ENCODE measurements around the gene MARK3.
"Not testable (repeated sequence)": the region's sequence is repeated elsewhere in the genome, so short reads cannot be mapped to it uniquely, and the experiment has no call there.

MARK3 gene

DNA sequence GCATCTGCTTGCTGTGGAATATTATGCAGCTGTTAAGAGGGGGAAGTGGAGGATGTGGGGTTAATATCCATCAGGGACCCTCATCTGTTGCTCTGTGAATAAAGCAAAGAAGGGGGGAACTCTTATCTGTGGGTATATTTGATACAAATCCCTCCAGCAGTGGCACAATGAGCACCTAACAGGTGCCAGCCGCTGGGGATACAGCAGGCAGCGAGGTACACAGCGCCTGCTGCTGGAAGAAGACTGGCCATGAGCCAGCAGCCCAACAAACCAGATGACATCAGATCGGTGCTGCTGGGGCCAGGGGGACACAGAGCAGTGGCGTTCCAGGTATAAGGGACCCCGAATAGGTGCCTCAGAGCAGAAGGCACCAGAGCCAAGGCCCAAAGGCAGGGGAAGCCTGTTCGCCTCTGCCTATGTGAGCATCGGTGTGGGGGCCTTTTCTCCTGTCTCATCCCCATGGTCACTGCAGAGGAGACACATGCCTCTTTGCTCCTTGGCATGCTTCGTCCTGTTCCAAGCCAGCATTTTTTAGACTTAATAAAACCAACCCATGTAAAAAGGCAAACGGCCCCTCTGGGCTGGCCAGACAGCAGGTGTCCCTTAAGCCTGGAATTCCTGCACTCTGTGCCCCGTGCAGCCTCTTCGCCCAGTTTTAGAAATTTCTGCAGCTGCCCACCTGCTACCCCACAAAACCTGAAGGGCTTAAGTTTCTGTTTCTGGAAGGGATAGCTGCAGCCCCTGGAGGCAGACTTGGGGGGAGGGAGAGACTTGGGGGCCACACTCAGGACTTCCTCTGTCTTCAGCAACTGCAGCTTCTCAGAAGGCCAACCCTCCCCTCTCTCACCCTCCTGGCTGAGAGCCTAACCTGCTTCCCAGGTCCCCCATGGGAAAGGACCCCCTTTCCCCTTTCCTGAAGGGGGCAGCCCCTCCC, 139.1 kb downstream of the MARK3 start:
- no peaks in the 10 kb centered on the region for H3K9me3 ChIP-seq (ENCODE audit: control insufficient read depth, low read length)
- no peak for DNase-seq (ENCODE audit: low read depth)
- peaks cover 36% of the 10 kb centered on the region for H3K4me1 ChIP-seq (ENCODE audit: control insufficient read depth, insufficient read depth, low read length)
- no peak overlapping the region for H3K4me3 ChIP-seq (ENCODE audit: low read length)
- H3K9ac ChIP-seq (ENCODE audit: low read length) = no peak overlapping the region
- H3K27me3 ChIP-seq (replicated peaks; ENCODE audit: control insufficient read depth, insufficient read depth, low read length) = no peaks in the 10 kb centered on the region
- H3K36me3 ChIP-seq (ENCODE audit: control insufficient read depth, insufficient read depth, low read length, severe bottlenecking) = peaks cover 7% of the 10 kb centered on the region

DNA sequence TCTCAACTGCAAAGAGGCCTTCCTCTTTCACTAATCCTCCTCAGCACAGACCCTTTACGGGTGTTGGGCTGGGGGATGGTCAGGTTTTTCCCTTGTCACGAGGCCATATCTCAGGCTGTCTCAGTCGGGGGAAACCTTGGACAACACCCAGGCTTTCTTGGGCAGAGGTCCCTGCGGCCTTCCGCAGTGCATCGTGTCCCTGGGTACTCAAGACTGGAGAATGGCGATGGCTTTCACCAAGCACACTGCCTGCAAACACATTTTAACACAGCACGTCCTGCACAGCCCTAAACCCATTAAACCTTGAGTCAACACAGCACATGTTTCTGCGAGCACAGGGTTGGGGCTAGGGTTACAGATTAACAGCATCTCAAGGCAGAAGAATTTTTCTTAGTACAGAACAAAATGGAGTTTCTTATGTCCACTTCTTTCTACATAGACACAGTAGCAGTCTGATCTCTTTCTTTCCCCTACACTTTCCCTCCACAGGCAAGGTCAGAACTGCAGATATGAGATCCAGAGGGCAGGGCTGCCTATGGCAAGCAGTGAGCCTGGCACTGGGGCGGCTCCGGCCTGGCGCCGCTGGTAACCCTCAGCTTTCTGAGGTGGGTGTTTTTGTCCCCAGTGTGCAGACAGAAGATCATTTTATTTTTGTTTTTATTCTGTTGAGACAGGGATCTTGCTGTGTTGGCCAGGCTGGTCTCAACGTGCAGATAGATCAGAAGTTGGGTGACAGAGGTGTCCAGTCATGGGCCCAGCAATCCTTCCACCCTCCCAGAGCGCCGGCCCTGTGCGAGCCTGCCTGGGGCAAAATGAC, 140.4 kb downstream of the MARK3 start:
- H3K4me1 ChIP-seq (ENCODE audit: control insufficient read depth, insufficient read depth, low read length) = peaks cover 38% of the 10 kb centered on the region
- not testable (repeated sequence) for H3K9me3 ChIP-seq (ENCODE audit: control insufficient read depth, low read length); DNase-seq (ENCODE audit: low read depth); H3K36me3 ChIP-seq (ENCODE audit: control insufficient read depth, insufficient read depth, low read length, severe bottlenecking); H3K9ac ChIP-seq (ENCODE audit: low read length); H3K27me3 ChIP-seq (replicated peaks; ENCODE audit: control insufficient read depth, insufficient read depth, low read length); H3K4me3 ChIP-seq (ENCODE audit: low read length)

DNA sequence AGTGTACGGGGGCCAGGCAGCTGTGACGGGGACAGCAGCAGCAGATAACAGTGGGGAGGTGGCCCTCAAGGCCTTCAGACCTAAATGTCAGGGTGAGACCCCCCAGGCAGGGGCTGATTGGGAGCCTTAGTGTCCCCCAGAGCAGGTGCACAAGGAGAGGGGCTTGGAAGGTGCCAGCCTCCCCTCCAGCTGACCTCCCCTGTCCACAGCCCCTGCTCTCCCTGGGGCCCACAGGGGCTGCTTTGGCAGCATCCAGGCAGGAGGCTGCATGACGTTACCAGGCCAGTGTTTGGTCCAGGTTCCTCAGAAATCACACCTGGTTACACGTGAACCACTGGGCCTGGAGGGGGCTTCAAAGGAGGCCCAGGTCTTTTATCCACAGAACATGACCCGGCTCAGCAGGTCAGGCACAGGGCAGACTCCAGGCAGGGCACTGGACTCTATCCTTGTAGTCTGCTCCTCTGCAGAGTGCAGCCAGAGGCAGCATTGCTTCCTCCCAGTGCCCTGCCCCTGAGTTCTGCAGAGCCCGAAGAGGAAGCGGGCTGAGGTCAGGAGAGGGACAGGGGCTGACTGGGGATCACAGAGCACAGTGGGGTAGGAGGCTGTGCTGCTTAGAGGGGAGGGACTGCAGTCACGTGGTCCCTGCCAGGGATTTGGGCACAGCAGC, 141.2 kb downstream of the MARK3 start:
- Histone ChIP-seq H3K9me3 (ENCODE audit: control insufficient read depth, low read length) (no peaks in the 10 kb centered on the region), H3K36me3 (ENCODE audit: control insufficient read depth, insufficient read depth, low read length, severe bottlenecking) (peaks cover 5% of the 10 kb centered on the region), H3K27me3 (replicated peaks; ENCODE audit: control insufficient read depth, insufficient read depth, low read length) (no peaks in the 10 kb centered on the region), H3K4me3 (ENCODE audit: low read length) (no peak overlapping the region), H3K9ac (ENCODE audit: low read length) (no peak overlapping the region), H3K4me1 (ENCODE audit: control insufficient read depth, insufficient read depth, low read length) (peaks cover 41% of the 10 kb centered on the region)
- no peak for DNase-seq (ENCODE audit: low read depth)

DNA sequence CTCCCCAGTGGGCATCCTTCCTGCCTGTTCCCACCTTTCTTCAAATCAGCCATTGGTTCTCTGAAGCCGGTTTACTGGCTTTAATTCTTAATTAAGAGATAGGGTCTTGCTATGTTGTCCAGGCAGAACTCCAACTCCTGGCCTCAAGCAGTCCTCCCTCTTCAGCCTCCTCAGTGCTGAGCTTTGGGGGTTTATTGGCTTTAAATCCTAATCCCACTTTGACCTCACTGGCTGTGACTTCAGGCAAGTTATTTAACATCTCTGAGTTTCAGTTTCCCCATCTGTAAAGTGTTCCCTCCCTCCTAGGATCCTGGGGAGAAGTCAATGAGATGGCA, 141.7 kb downstream of the MARK3 start:
- no peak overlapping the region for H3K9ac ChIP-seq (ENCODE audit: low read length)

DNA sequence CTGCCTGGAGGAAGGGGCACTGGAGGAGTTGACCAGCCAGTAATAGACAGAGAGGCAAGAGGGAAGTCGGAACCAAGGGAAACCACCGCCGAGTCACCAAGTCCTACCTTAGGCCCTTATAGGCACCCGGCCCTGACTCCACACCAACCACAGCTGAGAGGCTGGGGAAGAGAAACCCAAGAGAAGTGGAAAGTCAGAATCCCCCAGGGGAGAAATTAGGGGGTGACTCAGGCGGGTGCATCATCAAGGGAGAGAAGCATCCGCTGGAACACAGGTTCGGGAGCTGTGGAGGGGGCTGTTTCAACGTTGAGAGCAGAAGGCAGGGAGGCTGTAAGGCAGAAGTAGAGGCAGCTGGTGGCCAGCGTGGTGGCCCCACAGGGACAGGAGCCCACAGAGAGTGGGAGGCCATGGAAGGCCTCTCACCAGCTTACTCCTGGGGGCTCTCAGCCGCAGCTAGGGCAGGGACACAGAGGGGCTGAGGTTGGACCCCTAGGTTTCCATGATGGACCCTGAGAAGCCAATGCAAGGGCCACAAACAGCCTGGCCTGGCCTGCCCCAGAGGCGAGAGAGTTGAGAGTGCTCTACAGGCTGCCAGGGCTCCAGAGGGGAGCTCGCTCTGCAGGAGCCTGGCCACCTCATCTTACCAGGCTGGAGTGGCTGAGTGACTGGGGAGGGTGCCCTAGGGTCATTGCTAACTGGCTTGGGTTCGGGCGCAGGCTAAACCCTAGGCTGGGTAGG, 142.4 kb downstream of the MARK3 start:
- no peaks in the 10 kb centered on the region for H3K27me3 ChIP-seq (replicated peaks; ENCODE audit: control insufficient read depth, insufficient read depth, low read length)
- H3K9ac ChIP-seq (ENCODE audit: low read length) = peak overlapping the region; percentile 92
- DNase-seq (ENCODE audit: low read depth) = no peak
- H3K9me3 ChIP-seq (ENCODE audit: control insufficient read depth, low read length) = no peaks in the 10 kb centered on the region
- H3K4me1 ChIP-seq (ENCODE audit: control insufficient read depth, insufficient read depth, low read length) = peaks cover 41% of the 10 kb centered on the region
- H3K4me3 ChIP-seq (ENCODE audit: low read length) = peak overlapping the region; percentile 85
- peaks cover 5% of the 10 kb centered on the region for H3K36me3 ChIP-seq (ENCODE audit: control insufficient read depth, insufficient read depth, low read length, severe bottlenecking)

More for the DNA sequence above, 141.7 kb downstream of the MARK3 start:
- Histone ChIP-seq H3K9me3 (ENCODE audit: control insufficient read depth, low read length) (no peaks in the 10 kb centered on the region), H3K4me3 (ENCODE audit: low read length) (no peak overlapping the region), H3K4me1 (ENCODE audit: control insufficient read depth, insufficient read depth, low read length) (peaks cover 41% of the 10 kb centered on the region), H3K36me3 (ENCODE audit: control insufficient read depth, insufficient read depth, low read length, severe bottlenecking) (peaks cover 5% of the 10 kb centered on the region), H3K27me3 (replicated peaks; ENCODE audit: control insufficient read depth, insufficient read depth, low read length) (no peaks in the 10 kb centered on the region)
- no peak for DNase-seq (ENCODE audit: low read depth)

DNA sequence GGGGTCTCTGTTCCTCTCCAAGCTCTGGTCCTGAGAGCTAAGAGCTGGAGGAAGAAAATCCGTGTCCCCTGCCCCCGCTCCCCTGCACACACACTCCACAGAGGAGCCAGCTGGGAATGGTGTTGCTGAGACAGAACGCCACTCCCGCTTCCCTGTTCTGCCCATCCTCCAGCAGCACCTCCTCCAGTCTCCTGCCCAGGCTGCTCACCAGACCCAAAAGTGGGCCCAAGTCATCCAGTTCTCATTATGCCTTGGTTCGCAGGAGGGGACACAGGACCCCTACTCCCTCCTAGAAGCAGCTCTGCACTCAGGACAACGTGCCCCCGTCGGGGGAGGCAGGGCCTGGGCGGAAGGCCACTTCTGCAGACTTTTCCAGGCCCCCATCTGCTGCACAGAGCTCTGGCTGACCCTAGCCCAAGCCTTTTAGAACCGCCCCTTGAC, 143.0 kb downstream of the MARK3 start:
- DNase-seq (ENCODE audit: low read depth) = peak; percentile 23
- peaks cover 38% of the 10 kb centered on the region for H3K4me1 ChIP-seq (ENCODE audit: control insufficient read depth, insufficient read depth, low read length)
- H3K27me3 ChIP-seq (replicated peaks; ENCODE audit: control insufficient read depth, insufficient read depth, low read length) = no peaks in the 10 kb centered on the region
- H3K36me3 ChIP-seq (ENCODE audit: control insufficient read depth, insufficient read depth, low read length, severe bottlenecking) = peaks cover 5% of the 10 kb centered on the region
- no peaks in the 10 kb centered on the region for H3K9me3 ChIP-seq (ENCODE audit: control insufficient read depth, low read length)
- peak overlapping the region; percentile 85 for H3K4me3 ChIP-seq (ENCODE audit: low read length)
- H3K9ac ChIP-seq (ENCODE audit: low read length) = peak overlapping the region; percentile 92

DNA sequence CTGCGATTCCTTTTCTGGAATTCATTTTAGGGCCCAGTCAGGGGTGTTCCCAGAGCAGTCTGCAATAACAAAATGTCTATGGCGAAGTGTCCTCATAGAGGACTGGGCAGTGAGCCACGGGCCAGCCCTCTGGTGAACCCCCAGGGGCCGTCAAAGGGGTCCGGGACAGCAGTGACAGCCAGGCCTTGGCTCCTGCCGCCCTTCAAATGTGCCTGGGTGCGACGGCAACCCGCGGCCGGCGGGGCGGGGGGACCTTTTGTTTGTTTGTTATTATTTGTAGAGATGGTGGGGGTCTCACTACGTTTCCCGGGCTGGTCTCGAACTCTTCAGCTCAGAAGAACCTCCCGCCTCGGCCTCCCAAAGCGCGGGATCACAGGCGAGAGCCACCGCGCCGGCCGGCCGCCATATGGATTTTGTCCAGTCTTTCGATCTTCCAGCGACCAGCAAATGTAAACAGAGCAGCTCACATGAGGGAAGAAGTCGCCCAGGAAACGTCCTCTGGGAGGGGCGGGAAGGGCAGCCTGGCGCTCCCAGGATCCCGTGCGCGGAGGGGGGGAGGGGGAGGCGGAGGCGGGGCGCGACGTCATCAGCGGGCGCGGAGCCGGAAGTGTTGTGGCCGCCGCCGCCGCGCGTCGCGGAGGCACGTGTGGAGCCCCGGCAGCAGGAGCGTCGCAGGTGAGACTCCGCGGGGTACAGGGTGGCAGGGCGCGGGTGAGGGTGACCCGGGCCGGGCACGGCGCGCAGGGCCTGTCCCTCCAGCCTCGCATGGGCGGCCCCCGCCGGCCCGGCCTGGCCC, 143.6 kb downstream of the MARK3 start, which contains the start of gene TRMT61A:
TSS of gene TRMT61A (plus strand) at position 610 of the 796 bp plus-strand sequence. CDS start 783 bp downstream, outside the sequence.
- H3K4me1 ChIP-seq (ENCODE audit: control insufficient read depth, insufficient read depth, low read length) = peaks cover 36% of the 10 kb centered on the region
- H3K9ac ChIP-seq (ENCODE audit: low read length) = peak within 1 kb of the TSS; percentile 97
- peak within 1 kb of the TSS; percentile 99 for H3K4me3 ChIP-seq (ENCODE audit: low read length)
- H3K9me3 ChIP-seq (ENCODE audit: control insufficient read depth, low read length) = no peaks in the 10 kb centered on the region
- peaks cover 5% of the 10 kb centered on the region for H3K36me3 ChIP-seq (ENCODE audit: control insufficient read depth, insufficient read depth, low read length, severe bottlenecking)
- no peaks in the 10 kb centered on the region for H3K27me3 ChIP-seq (replicated peaks; ENCODE audit: control insufficient read depth, insufficient read depth, low read length)
- peak; percentile 96 for DNase-seq (ENCODE audit: low read depth)

DNA sequence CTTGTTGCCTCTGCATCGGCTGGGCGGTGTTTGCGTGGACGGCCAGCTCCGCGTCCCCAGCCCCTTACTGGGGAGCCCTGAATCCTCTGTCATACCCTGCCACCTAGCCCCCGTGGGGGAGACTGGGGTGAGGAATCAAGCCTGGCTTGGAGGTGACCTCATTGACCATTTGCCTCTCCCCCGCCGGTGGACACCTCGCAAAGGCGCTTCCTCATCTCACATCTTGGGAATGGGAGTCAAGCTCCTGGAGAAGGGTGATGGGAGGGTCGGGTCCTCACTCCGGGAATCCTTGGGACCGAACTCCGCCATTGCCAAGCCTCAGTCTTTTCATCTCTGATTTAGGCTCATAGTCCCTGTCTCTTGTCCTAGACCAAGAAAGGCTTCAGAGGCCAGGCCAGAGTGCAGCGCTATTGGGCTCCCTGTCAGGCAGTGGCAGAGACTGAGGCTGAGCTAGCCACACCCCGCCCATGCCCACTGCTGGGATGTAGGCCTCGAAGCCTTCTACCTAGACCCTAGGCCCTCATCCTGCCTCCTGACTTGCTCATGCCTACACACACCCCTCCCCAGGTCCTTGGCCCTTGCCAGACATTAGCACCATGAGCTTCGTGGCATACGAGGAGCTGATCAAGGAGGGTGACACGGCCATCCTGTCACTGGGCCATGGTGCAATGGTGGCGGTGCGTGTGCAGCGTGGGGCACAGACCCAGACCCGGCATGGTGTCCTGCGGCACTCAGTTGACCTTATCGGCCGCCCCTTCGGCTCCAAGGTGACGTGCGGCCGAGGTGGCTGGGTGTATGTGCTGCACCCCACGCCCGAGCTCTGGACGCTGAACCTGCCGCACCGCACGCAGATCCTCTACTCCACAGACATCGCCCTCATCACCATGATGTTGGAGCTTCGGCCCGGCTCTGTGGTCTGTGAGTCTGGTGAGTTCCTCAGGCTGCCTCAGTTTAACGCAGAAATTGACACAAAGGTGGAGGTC, 144.5 kb downstream of the MARK3 start:
- Histone ChIP-seq H3K27me3 (replicated peaks; ENCODE audit: control insufficient read depth, insufficient read depth, low read length) (no peaks in the 10 kb centered on the region), H3K36me3 (ENCODE audit: control insufficient read depth, insufficient read depth, low read length, severe bottlenecking) (peaks cover 5% of the 10 kb centered on the region), H3K4me1 (ENCODE audit: control insufficient read depth, insufficient read depth, low read length) (peaks cover 39% of the 10 kb centered on the region), H3K9me3 (ENCODE audit: control insufficient read depth, low read length) (no peaks in the 10 kb centered on the region), H3K4me3 (ENCODE audit: low read length) (peak overlapping the region; percentile 99), H3K9ac (ENCODE audit: low read length) (peak overlapping the region; percentile 97)
- no peak for DNase-seq (ENCODE audit: low read depth)

DNA sequence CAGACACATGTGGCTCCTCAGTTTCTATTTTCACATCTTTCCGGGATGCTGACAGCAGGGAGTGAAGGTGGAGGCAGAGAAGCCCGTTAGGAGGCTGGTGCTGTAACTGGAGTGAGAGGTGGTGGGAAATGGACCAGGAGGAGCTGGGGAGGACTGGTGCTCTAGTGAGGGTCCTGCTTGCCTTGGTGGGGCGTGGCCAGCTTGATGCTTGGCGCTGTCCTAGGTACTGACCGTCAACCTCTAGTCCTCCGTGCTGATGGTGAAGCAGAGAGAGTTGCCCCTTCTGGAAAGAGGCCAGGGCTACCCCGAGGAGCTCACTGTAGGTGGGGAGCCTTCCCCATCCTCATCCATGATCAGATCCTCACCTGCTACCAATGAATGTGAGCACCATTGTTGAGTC, 145.2 kb downstream of the MARK3 start:
- Histone ChIP-seq H3K4me3 (ENCODE audit: low read length) (peak overlapping the region; percentile 99), H3K36me3 (ENCODE audit: control insufficient read depth, insufficient read depth, low read length, severe bottlenecking) (peaks cover 5% of the 10 kb centered on the region), H3K9ac (ENCODE audit: low read length) (peak overlapping the region; percentile 97), H3K4me1 (ENCODE audit: control insufficient read depth, insufficient read depth, low read length) (peaks cover 44% of the 10 kb centered on the region), H3K27me3 (replicated peaks; ENCODE audit: control insufficient read depth, insufficient read depth, low read length) (no peaks in the 10 kb centered on the region), H3K9me3 (ENCODE audit: control insufficient read depth, low read length) (no peaks in the 10 kb centered on the region)
- peak; percentile 30 for DNase-seq (ENCODE audit: low read depth)

All from adipocyte (in vitro differentiated cells).